ENCODE data around the gene AUNIP.

GRCh38 chr1:25790472-25790871 lies 68.8 kb downstream of the AUNIP start:
- TF ChIP-seq CTCF (conservative IDR thresholded peaks at IDR 0.05; ENCODE audit: low read depth, low read length), result no peak
- no peak for TF ChIP-seq EZH2 (IDR thresholded peaks at IDR 0.05; ENCODE audit: low read length, unreplicated experiment)
- no peak for TF ChIP-seq EZH2phosphoT487 (IDR thresholded peaks at IDR 0.05; ENCODE audit: borderline replicate concordance, low read length)
